Mesendoderm (in vitro differentiated cells): Measurements from ENCODE around the gene HMCN2.

Experiments
- DNase-seq: peaks from one replicate; pipeline ENCODE4 v3.0.0; 2013
- H2AK5ac ChIP-seq: 2 replicates; pipeline ENCODE4 v1.6.1; 2013; ENCODE audit warnings: low read length, inconsistent platforms
- H2BK120ac ChIP-seq: 2 replicates; pipeline ENCODE4 v1.6.1; 2013; ENCODE audit warnings: low read depth, mild to moderate bottlenecking, low read length, moderate library complexity, mixed read lengths
- H2BK15ac ChIP-seq: replicated peaks from 2 replicates; pipeline ENCODE4 v1.6.1; 2013; ENCODE audit warnings: low read depth, mild to moderate bottlenecking, moderate library complexity
- H2BK5ac ChIP-seq: 2 replicates; pipeline ENCODE4 v1.6.1; 2013; ENCODE audit warnings: low read length, inconsistent platforms
- H3K18ac ChIP-seq: 2 replicates; pipeline ENCODE4 v1.6.1; 2013; ENCODE audit warnings: mild to moderate bottlenecking, low read length, mixed read lengths
- H3K23ac ChIP-seq: one replicate; pipeline ENCODE4 v1.6.1; 2013; ENCODE audit warnings: low read length
- H3K27ac ChIP-seq: 2 replicates; pipeline ENCODE4 v1.5.1; 2013; ENCODE audit warnings: low read depth, mild to moderate bottlenecking, inconsistent platforms, low read length, moderate library complexity
- H3K27me3 ChIP-seq: 2 replicates; pipeline ENCODE4 v1.6.1; 2013; ENCODE audit warnings: low read length, control low read depth, mild to moderate bottlenecking, inconsistent platforms; ENCODE audit not compliant: insufficient read depth, poor library complexity
- H3K36me3 ChIP-seq: 2 replicates; pipeline ENCODE4 v1.6.1; 2013; ENCODE audit warnings: low read length, inconsistent platforms; ENCODE audit not compliant: control insufficient read depth, insufficient read depth
- H3K4ac ChIP-seq: one replicate; pipeline ENCODE4 v1.6.1; 2013; ENCODE audit warnings: low read depth, mild to moderate bottlenecking, low read length, moderate library complexity
- H3K4me1 ChIP-seq: 2 replicates; pipeline ENCODE4 v1.6.1; 2013; ENCODE audit warnings: low read depth, low read length, inconsistent platforms; ENCODE audit not compliant: control insufficient read depth
- H3K4me2 ChIP-seq: 2 replicates; pipeline ENCODE4 v1.6.1; 2013; ENCODE audit warnings: low read length
- H3K4me3 ChIP-seq: 2 replicates; pipeline ENCODE4 v1.5.1; 2013; ENCODE audit warnings: mild to moderate bottlenecking, low read length
- H3K56ac ChIP-seq: one replicate; pipeline ENCODE4 v1.6.1; 2013; ENCODE audit warnings: low read length
- H3K79me1 ChIP-seq: 2 replicates; pipeline ENCODE4 v1.6.1; 2013; ENCODE audit warnings: low read length, inconsistent platforms
- H3K79me2 ChIP-seq: 2 replicates; pipeline ENCODE4 v1.6.1; 2013; ENCODE audit warnings: mild to moderate bottlenecking, low read length; ENCODE audit not compliant: control insufficient read depth, insufficient read depth
- H3K9ac ChIP-seq: 2 replicates; pipeline ENCODE4 v1.6.1; 2013; ENCODE audit warnings: low read length, inconsistent platforms
- H4K5ac ChIP-seq: one replicate; pipeline ENCODE4 v1.6.1; 2013; ENCODE audit warnings: low read length
- H4K8ac ChIP-seq: one replicate; pipeline ENCODE4 v1.6.1; 2013; ENCODE audit warnings: low read depth, mild to moderate bottlenecking, control low read depth, low read length, moderate library complexity
- WGBS: extraction: QIAGEN DNeasy Blood & Tissue Kit; methylation state at CpG from one replicate; pipeline ENCODE4 v1.1.7; 2013; ENCODE audit warnings: low lambda C conversion rate, missing lambda C conversion rate; ENCODE audit not compliant: insufficient coverage; ENCODE audit errors: extremely low coverage; 5-methylcytosine and 5-hydroxymethylcytosine counted together

HMCN2 gene

GRCh38 chr9:130342714-130343085, 77.1 kb downstream of the HMCN2 start:
- H3K18ac ChIP-seq, result no peak overlapping the region
- no peak overlapping the region for H4K5ac ChIP-seq
- no peak overlapping the region for H4K8ac ChIP-seq
- no peak overlapping the region for H3K56ac ChIP-seq
- no peak overlapping the region for H3K27ac ChIP-seq
- DNase-seq, result no peak
- H2BK15ac ChIP-seq, result no peak overlapping the region
- no peaks in the 10 kb centered on the region for H3K4me1 ChIP-seq
- no peaks in the 10 kb centered on the region for H3K36me3 ChIP-seq
- H2AK5ac ChIP-seq, result no peak overlapping the region
- no peak overlapping the region for H3K9ac ChIP-seq
- WGBS, result no CpG with 5 or more reads among the region's 11 CpGs
- no peak overlapping the region for H3K4me3 ChIP-seq
- H3K79me2 ChIP-seq, result no peaks in the 10 kb centered on the region
- no peak overlapping the region for H3K4me2 ChIP-seq
- H3K4ac ChIP-seq, result no peak overlapping the region
- H3K79me1 ChIP-seq, result no peaks in the 10 kb centered on the region
- no peak overlapping the region for H3K23ac ChIP-seq
- no peak overlapping the region for H2BK5ac ChIP-seq
- no peak overlapping the region for H2BK120ac ChIP-seq
- no peaks in the 10 kb centered on the region for H3K27me3 ChIP-seq

- Histone ChIP-seq H3K4me1 (no peaks in the 10 kb centered on the region), H3K79me1 (no peaks in the 10 kb centered on the region), H3K4me2 (no peak overlapping the region), H4K8ac (no peak overlapping the region), H2BK5ac (no peak overlapping the region), H2BK120ac (no peak overlapping the region), H4K5ac (no peak overlapping the region), H3K23ac (no peak overlapping the region), H3K36me3 (no peaks in the 10 kb centered on the region), H3K4ac (no peak overlapping the region), H3K18ac (no peak overlapping the region), H3K79me2 (no peaks in the 10 kb centered on the region), H2AK5ac (no peak overlapping the region), H3K9ac (no peak overlapping the region), H3K27ac (no peak overlapping the region), H3K4me3 (no peak overlapping the region), H3K27me3 (no peaks in the 10 kb centered on the region), H3K56ac (no peak overlapping the region), H2BK15ac (no peak overlapping the region)
- no CpG with 5 or more reads among the region's 12 CpGs for WGBS
- DNase-seq, result peak; percentile 46
These were observed 77.9 kb downstream of the HMCN2 start for GRCh38 chr9:130343445-130343918.

- Histone ChIP-seq H3K4me1 (no peaks in the 10 kb centered on the region), H3K18ac (no peak overlapping the region), H4K8ac (no peak overlapping the region), H3K79me2 (no peaks in the 10 kb centered on the region), H3K9ac (no peak overlapping the region), H3K4ac (no peak overlapping the region), H3K36me3 (no peaks in the 10 kb centered on the region), H3K56ac (no peak overlapping the region), H2BK5ac (no peak overlapping the region), H4K5ac (no peak overlapping the region), H3K27me3 (no peaks in the 10 kb centered on the region), H2BK15ac (no peak overlapping the region), H3K27ac (no peak overlapping the region), H3K4me2 (no peak overlapping the region), H2BK120ac (no peak overlapping the region), H3K79me1 (no peaks in the 10 kb centered on the region), H3K23ac (no peak overlapping the region), H3K4me3 (no peak overlapping the region), H2AK5ac (no peak overlapping the region)
- DNase-seq, result no peak
- WGBS, result 100% methylated on average over 1 of the region's 1 CpG
These were observed 78.8 kb downstream of the HMCN2 start for GRCh38 chr9:130344366-130344765.

DNA sequence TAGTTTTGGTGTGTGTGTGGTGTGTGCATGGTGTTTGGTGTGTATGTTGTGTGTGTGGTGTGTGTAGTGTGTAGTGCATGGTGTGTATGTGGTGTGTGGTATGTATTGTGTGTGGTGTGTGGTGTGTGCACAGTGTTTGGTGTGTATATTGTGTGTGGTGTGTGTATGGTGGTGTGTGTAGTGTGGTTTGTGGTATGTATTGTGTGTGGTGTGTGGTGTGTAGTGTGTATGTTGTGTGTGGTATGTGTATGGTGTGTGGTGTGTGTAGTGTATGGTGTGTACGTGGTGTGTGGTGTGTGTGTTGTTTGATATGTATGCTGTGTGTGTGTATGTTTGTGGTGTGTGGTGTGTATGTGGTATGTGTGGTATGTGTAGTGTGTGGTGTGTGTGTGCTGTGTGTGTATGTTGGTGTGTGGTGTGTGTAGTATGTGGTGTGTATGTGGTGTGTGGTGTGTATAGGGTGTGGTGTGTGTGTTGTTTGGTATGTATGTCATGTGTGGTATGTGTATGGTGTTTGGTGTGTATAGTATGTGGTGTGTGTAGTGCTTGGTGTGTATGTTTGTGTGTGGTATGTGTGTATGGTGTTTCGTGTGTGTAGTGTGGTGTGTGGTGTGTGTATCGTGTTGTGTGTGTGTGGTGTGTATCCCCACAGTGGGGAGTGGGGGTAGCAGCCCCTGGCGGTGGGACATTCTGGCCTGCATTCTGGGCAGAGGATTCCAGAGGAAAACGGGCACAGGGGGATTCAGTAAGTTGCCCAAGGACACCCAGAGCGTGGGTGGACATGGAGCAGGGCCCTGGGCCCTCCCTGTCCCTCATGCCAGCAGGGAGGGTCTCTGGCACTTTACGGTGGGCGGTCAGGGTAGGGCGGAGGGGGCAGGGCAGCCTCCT, 79.7 kb downstream of the HMCN2 start:
- Histone ChIP-seq H3K36me3 (no peaks in the 10 kb centered on the region), H2BK15ac (no peak overlapping the region), H4K8ac (no peak overlapping the region), H4K5ac (no peak overlapping the region), H2BK5ac (no peak overlapping the region), H3K4me1 (no peaks in the 10 kb centered on the region), H3K4ac (no peak overlapping the region), H3K79me2 (no peaks in the 10 kb centered on the region), H3K79me1 (no peaks in the 10 kb centered on the region), H2AK5ac (no peak overlapping the region), H3K4me2 (no peak overlapping the region), H3K9ac (no peak overlapping the region), H3K23ac (no peak overlapping the region), H3K18ac (no peak overlapping the region), H3K56ac (no peak overlapping the region), H3K27me3 (no peaks in the 10 kb centered on the region), H3K4me3 (no peak overlapping the region), H2BK120ac (no peak overlapping the region), H3K27ac (no peak overlapping the region)
- 100% methylated on average over 2 of the region's 9 CpGs for WGBS
- no peak for DNase-seq

DNA sequence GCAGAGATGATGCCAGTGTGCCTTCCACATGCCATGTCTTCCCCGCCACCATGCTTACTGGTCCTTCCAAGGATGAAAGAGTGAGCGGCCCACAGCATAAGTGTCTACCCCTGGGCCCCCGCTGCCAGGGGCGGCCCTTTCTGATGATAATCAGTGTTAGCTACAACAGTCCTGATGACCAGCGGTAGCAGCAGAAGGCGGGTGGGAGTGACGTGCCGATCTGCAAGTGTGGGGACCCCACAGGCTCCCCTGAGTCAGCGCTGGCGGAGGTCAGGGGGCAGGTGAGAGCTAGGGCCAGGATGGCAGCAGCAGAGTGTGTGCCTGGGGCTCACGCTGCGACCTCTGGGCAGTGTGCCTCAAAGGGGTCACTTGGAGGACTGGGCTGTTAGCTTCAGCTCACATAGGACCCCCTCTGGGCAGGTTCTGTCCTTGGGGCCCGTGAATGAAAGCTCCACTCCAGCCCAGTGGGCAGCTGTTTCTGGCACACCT, 80.4 kb downstream of the HMCN2 start:
- Histone ChIP-seq H2BK15ac (no peak overlapping the region), H3K79me1 (no peaks in the 10 kb centered on the region), H3K4me1 (no peaks in the 10 kb centered on the region), H3K27me3 (no peaks in the 10 kb centered on the region), H3K79me2 (no peaks in the 10 kb centered on the region), H4K8ac (no peak overlapping the region), H2BK5ac (no peak overlapping the region), H3K4me3 (no peak overlapping the region), H3K9ac (no peak overlapping the region), H3K27ac (no peak overlapping the region), H2AK5ac (no peak overlapping the region), H3K4me2 (no peak overlapping the region), H3K36me3 (no peaks in the 10 kb centered on the region), H2BK120ac (no peak overlapping the region), H3K23ac (no peak overlapping the region), H3K56ac (no peak overlapping the region), H4K5ac (no peak overlapping the region), H3K18ac (no peak overlapping the region), H3K4ac (no peak overlapping the region)
- DNase-seq, result no peak
- WGBS, result no CpG with 5 or more reads among the region's 13 CpGs
